HepG2 (cell line): ENCODE results near the gene BRAT1. TPM values are rescaled to one million over a fixed set of nuclear protein-coding genes. Genes with fewer than 3 reads are reported as not detected.

ENCODE experiments used
- ATAC-seq: fragments of 200-7000 bp; cut with Tn5 transposase; 3 replicates; pipeline ENCODE4 v1.9.1; 2020; ENCODE audit warnings: mild to moderate bottlenecking, moderate library complexity
- BruUV-seq: library from RNA; stranded (reverse); fragments of 400-500 nt; replicated peaks from 2 replicates; lab custom pipeline; 2021; lab: Mats Ljungman, UMichigan
- CTCF ChIA-PET: fragments of 300-600 bp; formaldehyde crosslinking; extraction: SDS; loops from one replicate; lab custom pipeline; 2021; ENCODE audit warnings: low total read pairs, inconsistent platforms, low intra/inter-chr PET ratio; lab: Yijun Ruan, JAX
- POLR2A ChIA-PET: fragments of 350-600 bp; sonication (Branson Sonifier 250); formaldehyde crosslinking; loops from one replicate; lab custom pipeline; 2020; ENCODE audit warnings: antibody characterized with exemption, inconsistent platforms; lab: Yijun Ruan, JAX
- DNase-seq: peaks from one replicate; pipeline ENCODE4 v3.0.0-alpha.2; 2015; ENCODE audit warnings: low spot score
- FAIRE-seq: peaks from 3 replicates; lab custom pipeline; 2011; peaks lifted over from hg19 to GRCh38; lab: Jason Lieb, UNC
- H2AFZ ChIP-seq: one replicate; pipeline ENCODE4 v1.6.1; 2011; ENCODE audit warnings: low read length, inconsistent platforms
- H3K27ac ChIP-seq: fragments of 300-600 bp; 3 replicates; pipeline ENCODE4 v1.8.0; 2011; ENCODE audit warnings: mixed run types, mild to moderate bottlenecking, mixed read lengths, low read length, inconsistent platforms; ENCODE audit not compliant: insufficient read depth; ENCODE audit errors: extremely low read length
- H3K27me3 ChIP-seq, 2 experiments: fragments of 200-600 bp in 1 of 2; 2 replicates in 1 of 2; 3 replicates in 1 of 2; pipeline versions ENCODE4 v1.6.0 to v1.8.0; 2011; ENCODE audit warnings: low read length in 2 of 2, mild to moderate bottlenecking in 2 of 2, moderate library complexity in 2 of 2, inconsistent platforms in 1 of 2; ENCODE audit not compliant: insufficient read depth in 2 of 2, control insufficient read depth in 1 of 2
- H3K36me3 ChIP-seq, 2 experiments: fragments of 200-600 bp in 1 of 2; replicated peaks in 1 of 2; 2 replicates in 1 of 2; 3 replicates in 1 of 2; pipeline versions ENCODE4 v1.5.1 to v1.8.0; 2011; ENCODE audit warnings: low read length in 2 of 2, inconsistent platforms in 1 of 2; ENCODE audit not compliant: insufficient read depth in 2 of 2, control insufficient read depth in 1 of 2
- H3K4me1 ChIP-seq: 2 replicates; pipeline ENCODE4 v1.5.1; 2012; ENCODE audit warnings: low read length, inconsistent platforms; ENCODE audit not compliant: insufficient read depth
- H3K4me2 ChIP-seq: 2 replicates; pipeline ENCODE4 v1.6.0; 2011; ENCODE audit warnings: low read depth, low read length, inconsistent platforms
- H3K4me3 ChIP-seq, 3 experiments: fragments of 200-600 bp in 1 of 3; sonication (generic), shearing (Covaris generic) in 1 of 3; replicated peaks in 1 of 3; 2 replicates each; pipeline ENCODE4 v1.5.1; 2011 to 2016; ENCODE audit warnings: low read length in 3 of 3, inconsistent platforms in 2 of 3, low read depth in 2 of 3, mild to moderate bottlenecking in 2 of 3, control low read depth in 1 of 3, mixed read lengths in 1 of 3; ENCODE audit not compliant: insufficient read depth in 1 of 3
- H3K79me2 ChIP-seq: one replicate; pipeline ENCODE4 v1.6.1; 2011; ENCODE audit warnings: low read length, inconsistent platforms; ENCODE audit not compliant: insufficient read depth
- H3K9ac ChIP-seq: 2 replicates; pipeline ENCODE4 v1.6.0; 2011; ENCODE audit warnings: mild to moderate bottlenecking, low read depth, low read length, inconsistent platforms; ENCODE audit not compliant: insufficient read depth
- H3K9me3 ChIP-seq: 2 replicates; pipeline ENCODE4 v1.5.1; 2012; ENCODE audit warnings: mild to moderate bottlenecking, low read length
- H4K20me1 ChIP-seq: 2 replicates; pipeline ENCODE4 v1.6.0; 2011; ENCODE audit warnings: inconsistent platforms, mild to moderate bottlenecking, low read length, moderate library complexity; ENCODE audit not compliant: insufficient read depth
- FOXC1 ChIP-seq: sonication (generic); formaldehyde crosslinking; IDR thresholded peaks from 2 replicates; pipeline ENCODE4 v1.8.0; 2022; ENCODE audit warnings: mild to moderate bottlenecking, missing genetic modification reagents, borderline replicate concordance
- FOXP1 ChIP-seq, 2 experiments: fragments of 450-650 bp in 1 of 2; IDR thresholded peaks; 2 replicates each; pipeline ENCODE4 v1.6.1; 2017 to 2018; ENCODE audit warnings: antibody characterized with exemption in 1 of 2
- HOMEZ ChIP-seq: IDR thresholded peaks from 2 replicates; pipeline ENCODE4 v1.6.1; 2016; ENCODE audit warnings: low read depth
- KAT2B ChIP-seq: fragments of 150-350 bp; IDR thresholded peaks from 2 replicates; pipeline ENCODE4 v1.6.1; 2014; ENCODE audit warnings: low read depth, low read length, borderline replicate concordance
- NFRKB ChIP-seq: fragments of 450-650 bp; IDR thresholded peaks from 2 replicates; pipeline ENCODE4 v1.6.1; 2017
- NONO ChIP-seq, 2 experiments: fragments of 450-650 bp in 1 of 2; sonication (generic) in 1 of 2; formaldehyde crosslinking in 1 of 2; IDR thresholded peaks in 1 of 2; conservative IDR thresholded peaks in 1 of 2; 2 replicates each; pipeline versions ENCODE4 v1.6.1 to v1.8.0; 2017 to 2022; ENCODE audit warnings: mild to moderate bottlenecking in 1 of 2, missing genetic modification reagents in 1 of 2, moderate library complexity in 1 of 2
- RARG ChIP-seq: sonication (generic); formaldehyde crosslinking; IDR thresholded peaks from 2 replicates; pipeline ENCODE4 v1.4.0; 2020; ENCODE audit warnings: low read depth, mild to moderate bottlenecking, missing genetic modification reagents
- TBX2 ChIP-seq: sonication (generic); formaldehyde crosslinking; IDR thresholded peaks from 2 replicates; pipeline ENCODE4 v1.5.0; 2020; ENCODE audit warnings: missing genetic modification reagents, mild to moderate bottlenecking, borderline replicate concordance
- ZBTB43 ChIP-seq: sonication (generic); formaldehyde crosslinking; conservative IDR thresholded peaks from 2 replicates; pipeline ENCODE4 v1.4.0; 2020; ENCODE audit warnings: missing genetic modification reagents
- ZFP36 ChIP-seq: fragments of 150-350 bp; IDR thresholded peaks from 2 replicates; pipeline ENCODE4 v1.6.1; 2018; ENCODE audit warnings: borderline replicate concordance, low read length, low read depth; ENCODE audit not compliant: partially characterized antibody
- ZNF280B ChIP-seq: sonication (generic); formaldehyde crosslinking; IDR thresholded peaks from 2 replicates; pipeline ENCODE4 v1.5.0; 2020; ENCODE audit warnings: missing genetic modification reagents, mild to moderate bottlenecking, borderline replicate concordance
- ZNF451 ChIP-seq: sonication (generic); formaldehyde crosslinking; IDR thresholded peaks from 2 replicates; pipeline ENCODE4 v1.5.0; 2020; ENCODE audit warnings: mild to moderate bottlenecking, missing genetic modification reagents
- ZNF512B ChIP-seq: sonication (generic); formaldehyde crosslinking; IDR thresholded peaks from 2 replicates; pipeline ENCODE4 v1.5.1; 2020; ENCODE audit warnings: missing genetic modification reagents, mild to moderate bottlenecking, borderline replicate concordance
- ZNF556 ChIP-seq: sonication (generic); formaldehyde crosslinking; IDR thresholded peaks from 2 replicates; pipeline ENCODE4 v1.4.0; 2020; ENCODE audit warnings: mild to moderate bottlenecking, missing genetic modification reagents, borderline replicate concordance
- ZNF605 ChIP-seq: sonication (generic); formaldehyde crosslinking; IDR thresholded peaks from 2 replicates; pipeline ENCODE4 v1.8.0; 2022; ENCODE audit warnings: mild to moderate bottlenecking, missing genetic modification reagents
- ZNF768 ChIP-seq: sonication (generic); formaldehyde crosslinking; IDR thresholded peaks from 2 replicates; pipeline ENCODE4 v1.4.0; 2020; ENCODE audit warnings: missing genetic modification reagents
- WGBS: methylation state at CpG from one replicate; pipeline ENCODE4 v1.1.6; 2017; ENCODE audit warnings: low lambda C conversion rate; 5-methylcytosine and 5-hydroxymethylcytosine counted together
- in situ Hi-C: cut with HindIII; loops from 2 replicates; pipeline ENCODE4 v1.10.0; 2017; ENCODE audit warnings: low pct_unique_long_range_greater_than_20kb; ENCODE audit not compliant: extremely low pct_ligation_motif_present
- intact Hi-C: fragments of 100-400 bp; cut with micrococcal nuclease; formaldehyde crosslinking; loops from one replicate; pipeline ENCODE4 v1.10.0; 2022; ENCODE audit not compliant: unreplicated experiment
- polyA plus RNA-seq, 8 experiments: library from polyadenylated mRNA; depleted of rRNA in 3 of 8; stranded (reverse) in 7 of 8; unstranded in 1 of 8; fragments of >200 nt; fragmentation: Illumina TruSeq in 4 of 8; extraction: Trizol in 4 of 8; gene quantifications; 2 replicates each; pipeline versions ENCODE4 v1.2.1 to v1.2.3, GENCODE V29; 2011 to 2016; ENCODE audit warnings: low read depth in 4 of 8, missing spikeins in 1 of 8, mixed read lengths in 1 of 8; ENCODE audit not compliant: insufficient read depth in 1 of 8
- total RNA-seq, 5 experiments: library from RNA; depleted of rRNA; stranded (reverse); fragments of >200 nt; fragmentation: Illumina TruSeq; extraction: Trizol; gene quantifications; 2 replicates each; pipeline ENCODE4 v1.2.3, GENCODE V29; 2016; ENCODE audit warnings: low read depth in 1 of 5

Gene BRAT1
- total and polyA plus RNA-seq, 2 of the 13 experiments (the other 11 are each of a cell fraction or from before 2014, with no cell fraction given): 10.2 to 20.3 TPM

GRCh38 chr7:2507917-2508306 lies 47.4 kb downstream of the BRAT1 start:
- H4K20me1 ChIP-seq: no peaks in the 10 kb centered on the region
- no peak overlapping the region for H3K9ac ChIP-seq
- ATAC-seq: no peak
- ChIA-PET POLR2A (no interaction called here), CTCF (no interaction called here)
- H3K27me3 ChIP-seq: peaks cover 10 to 91% of the 10 kb centered on the region in 2 experiments
- in situ Hi-C loops: no loop called here
- peaks cover 56% of the 10 kb centered on the region for H3K4me1 ChIP-seq
- no peaks in the 10 kb centered on the region for H3K9me3 ChIP-seq
- no peaks in the 10 kb centered on the region for H3K79me2 ChIP-seq
- H3K36me3 ChIP-seq: no peaks in the 10 kb centered on the region
- H2AFZ ChIP-seq: no peak overlapping the region
- H3K4me3 ChIP-seq: no peak overlapping the region
- H3K27ac ChIP-seq: no peak overlapping the region
- no TSS peak for BruUV-seq
- intact Hi-C loops: no loop called here
- no peak for FAIRE-seq
- 71% methylated on average over 2 of the region's 6 CpGs for WGBS
- no peak for DNase-seq
- no peak overlapping the region for H3K4me2 ChIP-seq
- TF ChIP-seq ZNF512B (CRISPR knock-in tag): no peak
- no peak for TF ChIP-seq ZBTB43 (CRISPR knock-in tag)
- TF ChIP-seq NONO (IDR thresholded peaks at IDR 0.05): no peak
- no peak for TF ChIP-seq NONO (CRISPR knock-in tag; conservative IDR thresholded peaks at IDR 0.05)
- no peak for TF ChIP-seq ZNF556 (CRISPR knock-in tag)
- TF ChIP-seq RARG (CRISPR knock-in tag): no peak
- TF ChIP-seq HOMEZ (CRISPR knock-in tag): no peak
- TF ChIP-seq ZNF451 (CRISPR knock-in tag): no peak
- TF ChIP-seq FOXC1 (CRISPR knock-in tag): no peak
- TF ChIP-seq NFRKB: no peak
- TF ChIP-seq ZFP36: peak; percentile 74
- peak; percentile 12; the same call in 1 of the 2 replicates for TF ChIP-seq ZNF768 (CRISPR knock-in tag)
- no peak for TF ChIP-seq ZNF280B (CRISPR knock-in tag)
- no peak for TF ChIP-seq KAT2B
- no peak for TF ChIP-seq ZNF605 (CRISPR knock-in tag)
- TF ChIP-seq TBX2 (CRISPR knock-in tag): no peak
- no peak for TF ChIP-seq FOXP1 (IDR thresholded peaks at IDR 0.05)
- TF ChIP-seq FOXP1 (CRISPR knock-in tag; IDR thresholded peaks at IDR 0.05): no peak
